Activated naive CD8-positive, alpha-beta T cell treated with anti-CD3 and anti-CD28 coated beads, Interleukin-2, amount 10 ng/mL, durations not matched to agents 7 days and 5 days (primary cell): ENCODE results near the gene GALR3. TPM values are rescaled to one million over a fixed set of nuclear protein-coding genes. Genes with fewer than 3 reads are reported as not detected.

Source experiments
- ATAC-seq: fragments of 150-1000 bp; cut with Tn5 transposase; one replicate; pipeline ENCODE4 v1.10.0; 2021; ENCODE audit warnings: low read depth, moderate library complexity
- POLR2A ChIA-PET: fragments of 350-600 bp; sonication (Branson Sonifier 250); formaldehyde crosslinking; loops from one replicate; lab custom pipeline; 2021; ENCODE audit warnings: antibody characterized with exemption; lab: Charles Lee
- DNase-seq: peaks from one replicate; pipeline ENCODE4 v3.0.0; 2021
- H3K27ac Mint-ChIP-seq: one replicate; pipeline ENCODE4 v1.8.0; 2022; ENCODE audit warnings: mild to moderate bottlenecking, mixed read lengths
- H3K27me3 Mint-ChIP-seq: one replicate; pipeline ENCODE4 v1.8.0; 2022; ENCODE audit warnings: mild to moderate bottlenecking, moderate library complexity, mixed read lengths
- H3K36me3 Mint-ChIP-seq: one replicate; pipeline ENCODE4 v1.8.0; 2021; ENCODE audit warnings: mild to moderate bottlenecking, mixed read lengths
- H3K4me1 Mint-ChIP-seq: one replicate; pipeline ENCODE4 v1.8.0; 2021; ENCODE audit warnings: mixed read lengths
- H3K4me3 Mint-ChIP-seq: one replicate; pipeline ENCODE4 v1.8.0; 2022; ENCODE audit warnings: mild to moderate bottlenecking, moderate library complexity, mixed read lengths
- H3K9me3 Mint-ChIP-seq: one replicate; pipeline ENCODE4 v1.8.0; 2021; ENCODE audit warnings: mixed read lengths
- total RNA-seq, 2 experiments: library from RNA; stranded (reverse); gene quantifications; one replicate each; pipeline ENCODE4 v1.2.3, GENCODE V29; 2021

Gene GALR3
- total RNA-seq, 2 experiments from 2014 or later = not detected

- ATAC-seq = no peak
- no peak for DNase-seq
- H3K27ac Mint-ChIP-seq = no peak overlapping the region
- peaks cover 32% of the 10 kb centered on the region for H3K27me3 Mint-ChIP-seq
- POLR2A ChIA-PET = interaction anchor here (0.9 to 1.6 kb wide), 4 partner anchors 14 to 77 kb away, joined by 3 to 7 read pairs (median 4); partner anchors contain the start of gene ANKRD54
- peaks cover 13% of the 10 kb centered on the region for H3K4me1 Mint-ChIP-seq
- no peaks in the 10 kb centered on the region for H3K36me3 Mint-ChIP-seq
- H3K4me3 Mint-ChIP-seq = peak overlapping the region; percentile 51
- H3K9me3 Mint-ChIP-seq = no peaks in the 10 kb centered on the region
These were observed 4.1 kb upstream of the GALR3 start for GRCh38 chr22:37819105-37819433.

- no peaks in the 10 kb centered on the region for H3K9me3 Mint-ChIP-seq
- DNase-seq = no peak
- ATAC-seq = no peak
- peaks cover 15% of the 10 kb centered on the region for H3K4me1 Mint-ChIP-seq
- H3K27me3 Mint-ChIP-seq = peaks cover 32% of the 10 kb centered on the region
- POLR2A ChIA-PET = interaction anchor here (0.7 to 1.6 kb wide), 3 partner anchors 13 to 24 kb away, joined by 4 to 7 read pairs (median 4); partner anchors contain the start of genes ANKRD54 and GCAT
- no peak overlapping the region for H3K4me3 Mint-ChIP-seq
- H3K36me3 Mint-ChIP-seq = no peaks in the 10 kb centered on the region
- H3K27ac Mint-ChIP-seq = no peak overlapping the region
These were observed 2.8 kb upstream of the GALR3 start for GRCh38 chr22:37820350-37820749.

GRCh38 chr22:37822079-37822833, 926 bp upstream of the GALR3 start:
- Mint-ChIP-seq H3K4me3 (no peak overlapping the region), H3K36me3 (no peaks in the 10 kb centered on the region), H3K27me3 (peaks cover 32% of the 10 kb centered on the region), H3K4me1 (peaks cover 17% of the 10 kb centered on the region), H3K27ac (no peak overlapping the region), H3K9me3 (no peaks in the 10 kb centered on the region)
- ATAC-seq = no peak
- POLR2A ChIA-PET = interaction anchor here (1.0 to 1.1 kb wide), 2 partner anchors 14 to 22 kb away, joined by 3 to 4 read pairs; partner anchors contain the start of genes ANKRD54 and GCAT
- DNase-seq = no peak

GRCh38 chr22:37824674-37825641, 1.8 kb downstream of the GALR3 start:
- POLR2A ChIA-PET = interaction anchor here (0.5 to 1.5 kb wide), 6 partner anchors 17 to 157 kb away, joined by 3 to 5 read pairs (median 3); partner anchors contain the start of genes ANKRD54, EIF3L and GCAT
- Mint-ChIP-seq H3K9me3 (no peaks in the 10 kb centered on the region), H3K36me3 (peaks cover 8% of the 10 kb centered on the region), H3K27me3 (peaks cover 23% of the 10 kb centered on the region), H3K4me1 (peaks cover 9% of the 10 kb centered on the region), H3K4me3 (peak overlapping the region; percentile 77), H3K27ac (peak overlapping the region; percentile 79)
- ATAC-seq (peak; percentile 79), DNase-seq (peak; percentile 66)

- peaks cover 6% of the 10 kb centered on the region for H3K27me3 Mint-ChIP-seq
- H3K4me1 Mint-ChIP-seq = peaks cover 12% of the 10 kb centered on the region
- no peak overlapping the region for H3K4me3 Mint-ChIP-seq
- ATAC-seq (no peak), DNase-seq (no peak)
- no peak overlapping the region for H3K27ac Mint-ChIP-seq
- H3K9me3 Mint-ChIP-seq = no peaks in the 10 kb centered on the region
- POLR2A ChIA-PET = no interaction called here
- peaks cover 8% of the 10 kb centered on the region for H3K36me3 Mint-ChIP-seq
These were observed 3.9 kb downstream of the GALR3 start for GRCh38 chr22:37827056-37827455.

GRCh38 chr22:37830093-37830842, 7.1 kb downstream of the GALR3 start:
- Mint-ChIP-seq H3K4me1 (peaks cover 8% of the 10 kb centered on the region), H3K27ac (no peak overlapping the region), H3K4me3 (no peak overlapping the region), H3K9me3 (no peaks in the 10 kb centered on the region), H3K27me3 (no peaks in the 10 kb centered on the region), H3K36me3 (peaks cover 13% of the 10 kb centered on the region)
- DNase-seq = no peak
- POLR2A ChIA-PET = interaction anchor here (0.6 to 1.0 kb wide), 2 partner anchors 20 to 32 kb away, joined by 3 to 4 read pairs; no protein-coding TSS in a partner anchor
- ATAC-seq = no peak

GRCh38 chr22:37831472-37831871, 8.3 kb downstream of the GALR3 start:
- Mint-ChIP-seq H3K9me3 (no peaks in the 10 kb centered on the region), H3K4me3 (no peak overlapping the region), H3K27ac (no peak overlapping the region), H3K27me3 (no peaks in the 10 kb centered on the region), H3K4me1 (peaks cover 5% of the 10 kb centered on the region), H3K36me3 (peaks cover 13% of the 10 kb centered on the region)
- POLR2A ChIA-PET = no interaction called here
- no peak for ATAC-seq
- no peak for DNase-seq

GRCh38 chr22:37832022-37832857, 9.1 kb downstream of the GALR3 start:
- H3K36me3 Mint-ChIP-seq = peaks cover 13% of the 10 kb centered on the region
- POLR2A ChIA-PET = no interaction called here
- ATAC-seq = no peak
- DNase-seq = no peak
- H3K27ac Mint-ChIP-seq = no peak overlapping the region
- H3K4me3 Mint-ChIP-seq = no peak overlapping the region
- H3K4me1 Mint-ChIP-seq = peaks cover 5% of the 10 kb centered on the region
- no peaks in the 10 kb centered on the region for H3K27me3 Mint-ChIP-seq
- no peaks in the 10 kb centered on the region for H3K9me3 Mint-ChIP-seq

GRCh38 chr22:37842015-37842793, 19.0 kb downstream of the GALR3 start:
- ATAC-seq = no peak
- Mint-ChIP-seq H3K27me3 (no peaks in the 10 kb centered on the region), H3K36me3 (peaks cover 11% of the 10 kb centered on the region), H3K4me3 (peak overlapping the region; percentile 90), H3K9me3 (no peaks in the 10 kb centered on the region), H3K4me1 (peaks cover 11% of the 10 kb centered on the region), H3K27ac (no peak overlapping the region)
- POLR2A ChIA-PET = no interaction called here
- DNase-seq = no peak

- DNase-seq = no peak
- H3K36me3 Mint-ChIP-seq = peaks cover 12% of the 10 kb centered on the region
- peak overlapping the region; percentile 83 for H3K27ac Mint-ChIP-seq
- H3K4me1 Mint-ChIP-seq = peaks cover 20% of the 10 kb centered on the region
- H3K27me3 Mint-ChIP-seq = no peaks in the 10 kb centered on the region
- no peaks in the 10 kb centered on the region for H3K9me3 Mint-ChIP-seq
- ATAC-seq = peak; percentile 43
- peak overlapping the region; percentile 90 for H3K4me3 Mint-ChIP-seq
- POLR2A ChIA-PET = interaction anchor here (1.0 to 1.9 kb wide), 14 partner anchors 9 to 838 kb away, joined by 3 to 9 read pairs (median 4); partner anchors contain the start of genes C22orf23, GCAT, GGA1 and POLR2F
These were observed 20.5 kb downstream of the GALR3 start for GRCh38 chr22:37843741-37844089.

- POLR2A ChIA-PET = interaction anchor here (0.7 to 1.9 kb wide), 14 partner anchors 8 to 837 kb away, joined by 3 to 9 read pairs (median 4); partner anchors contain the start of genes C22orf23, GALR3, GCAT and MICALL1
- H3K4me1 Mint-ChIP-seq = peaks cover 22% of the 10 kb centered on the region
These were observed 21.7 kb downstream of the GALR3 start for GRCh38 chr22:37844904-37845329.

More at GRCh38 chr22:37844904-37845329, 21.7 kb downstream of the GALR3 start:
- Mint-ChIP-seq H3K36me3 (peaks cover 6% of the 10 kb centered on the region), H3K27ac (peak overlapping the region; percentile 82), H3K27me3 (no peaks in the 10 kb centered on the region), H3K4me3 (peak overlapping the region; percentile 84), H3K9me3 (no peaks in the 10 kb centered on the region)
- no peak for DNase-seq
- ATAC-seq = no peak
